Stomach (tissue), 9 donors: ENCODE data around the gene HAND2. TPM values are rescaled to one million over a fixed set of nuclear protein-coding genes. Genes with fewer than 3 reads are reported as not detected.

Experiments
- DNase-seq, 2 donors: peaks; one replicate each; pipeline versions ENCODE4 v3.0.0 to v3.0.0-alpha.2; 2013 to 2019
- H3K27ac ChIP-seq, 5 donors: fragments of 200-600 bp in 4 of 5; sonication (generic) in 4 of 5; one replicate each; pipeline ENCODE4 v1.5.1; 2013 to 2019; ENCODE audit warnings: mild to moderate bottlenecking in 1 of 5, moderate library complexity in 1 of 5
- H3K27me3 ChIP-seq, 3 donors: fragments of 200-600 bp; sonication (generic); one replicate each; pipeline ENCODE4 v1.5.1; 2017 to 2019; ENCODE audit warnings: mixed run types in 1 of 3
- H3K36me3 ChIP-seq, 4 donors: fragments of 200-600 bp; sonication (generic); 1 replicate in 3 of 4; 2 replicates in 1 of 4; pipeline ENCODE4 v1.5.1; 2016 to 2019
- H3K4me1 ChIP-seq, 4 donors: fragments of 200-600 bp; sonication (generic); one replicate each; pipeline ENCODE4 v1.5.1; 2016 to 2019
- H3K4me3 ChIP-seq, 4 donors: fragments of 200-600 bp; sonication (generic) in 3 of 4; one replicate each; pipeline ENCODE4 v1.5.1; 2016 to 2019; ENCODE audit warnings: mild to moderate bottlenecking in 1 of 4
- H3K9me3 ChIP-seq, 4 donors: fragments of 200-600 bp; sonication (generic); one replicate each; pipeline ENCODE4 v1.5.1; 2016 to 2019
- EP300 ChIP-seq: sonication (generic); formaldehyde crosslinking; IDR thresholded peaks from one replicate; pipeline ENCODE4 v1.6.1; 2017; ENCODE audit warnings: antibody characterized with exemption
- POLR2A ChIP-seq, 4 donors: fragments of 450-650 bp; IDR thresholded peaks; one replicate each; pipeline ENCODE4 v1.6.1; 2016; ENCODE audit warnings: antibody characterized with exemption in 4 of 4, control low read depth in 2 of 4, mild to moderate bottlenecking in 1 of 4, moderate library complexity in 1 of 4
- POLR2AphosphoS5 ChIP-seq, 3 donors: sonication (generic); formaldehyde crosslinking; IDR thresholded peaks; one replicate each; pipeline ENCODE4 v1.6.1; 2016; ENCODE audit warnings: antibody characterized with exemption in 3 of 3
- WGBS, 5 donors: extraction: QIAGEN DNeasy Blood & Tissue Kit in 3 of 5; methylation state at CpG; one replicate each; pipeline versions ENCODE4 v1.1.5 to v1.1.7; 2013 to 2018; 5-methylcytosine and 5-hydroxymethylcytosine counted together
- intact Hi-C: fragments of 100-400 bp; cut with DNase I; formaldehyde crosslinking; loops from one replicate; pipeline ENCODE4 v1.15.1; 2023; ENCODE audit warnings: low total_unique reads
- polyA plus RNA-seq, 3 donors: library from polyadenylated mRNA; stranded (reverse); fragments of 200-250 nt; gene quantifications; one replicate each; pipeline ENCODE4 v1.2.3, GENCODE V29; 2013
- total RNA-seq, 5 donors: library from RNA; depleted of rRNA; stranded (reverse); fragments of >200 nt; gene quantifications; one replicate each; pipeline versions ENCODE4 v1.1.0 to v1.2.3, GENCODE V29; 2014 to 2016
- TF ChIP-seq, protein P1 (sequence below), 7 experiments: fragments of 450-650 bp in 4 of 7; fragments of 200-600 bp in 3 of 7; sonication (generic) in 3 of 7; IDR thresholded peaks; one replicate each; pipeline ENCODE4 v1.5.1; 2016 to 2019; ENCODE audit warnings: antibody characterized with exemption in 7 of 7, control low read depth in 2 of 7, mild to moderate bottlenecking in 1 of 7
- donor health status: healthy with polysubstance abuse.
- donor health status: Bipolar disorder and iron deficiency.
- donor health status: healthy.

HAND2 gene
- total and polyA plus RNA-seq, 8 donors: 1.9 to 234 (median 19.6) TPM

DNA sequence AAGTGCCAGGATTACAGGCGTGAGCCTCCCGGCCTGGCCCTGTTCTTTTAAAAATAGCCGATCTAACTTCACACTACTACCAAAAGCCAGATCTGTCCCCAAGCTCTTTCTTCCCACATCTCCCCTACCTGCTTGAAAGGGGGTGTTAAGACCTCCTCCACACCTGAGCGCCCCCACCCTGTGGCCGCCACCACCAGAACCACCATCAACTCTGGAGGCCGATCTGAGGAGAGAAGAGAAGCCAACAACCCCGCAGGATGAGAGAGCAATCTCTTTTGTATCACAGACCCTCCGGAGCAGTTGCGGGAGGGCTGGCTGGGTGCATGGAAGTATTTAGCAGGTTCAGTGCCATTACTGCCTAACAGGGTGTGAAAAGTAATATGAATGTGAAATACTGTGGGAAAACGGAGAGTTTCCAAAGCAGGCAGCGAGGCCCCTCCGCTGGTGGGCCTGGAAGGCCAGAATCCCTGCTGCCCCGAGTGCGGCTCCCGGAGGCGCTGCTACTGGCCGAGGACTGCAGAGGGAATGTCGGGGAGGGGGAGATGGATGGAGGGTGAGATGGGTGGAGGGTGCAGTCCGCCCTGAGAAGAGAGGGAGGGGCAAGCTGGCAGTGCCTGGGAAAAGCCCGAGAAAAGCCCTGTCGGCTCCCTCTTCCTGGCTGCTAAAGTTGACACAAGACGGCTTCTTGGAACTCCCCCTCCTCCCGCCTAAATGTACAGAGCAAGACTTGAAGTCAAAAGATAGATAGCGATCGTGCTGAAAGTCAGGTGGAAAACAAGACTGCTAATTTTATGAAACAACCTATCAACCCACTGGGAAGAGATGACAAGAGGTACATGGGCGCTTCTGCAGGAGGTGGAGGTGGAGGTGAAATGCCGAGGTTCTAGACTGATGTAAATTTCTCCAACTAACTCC is 22.3 kb downstream of the HAND2 start:
- H3K27ac ChIP-seq: peak overlapping the region in 1 of 5 donors; percentile 85
- peaks cover 5 to 100% (median 97%) of the 10 kb centered on the region in 3 donors for H3K27me3 ChIP-seq
- no peaks in the 10 kb centered on the region for H3K9me3 ChIP-seq
- no peak for TF ChIP-seq POLR2AphosphoS5 (IDR thresholded peaks at IDR 0.05)
- TF ChIP-seq, protein P1, sequence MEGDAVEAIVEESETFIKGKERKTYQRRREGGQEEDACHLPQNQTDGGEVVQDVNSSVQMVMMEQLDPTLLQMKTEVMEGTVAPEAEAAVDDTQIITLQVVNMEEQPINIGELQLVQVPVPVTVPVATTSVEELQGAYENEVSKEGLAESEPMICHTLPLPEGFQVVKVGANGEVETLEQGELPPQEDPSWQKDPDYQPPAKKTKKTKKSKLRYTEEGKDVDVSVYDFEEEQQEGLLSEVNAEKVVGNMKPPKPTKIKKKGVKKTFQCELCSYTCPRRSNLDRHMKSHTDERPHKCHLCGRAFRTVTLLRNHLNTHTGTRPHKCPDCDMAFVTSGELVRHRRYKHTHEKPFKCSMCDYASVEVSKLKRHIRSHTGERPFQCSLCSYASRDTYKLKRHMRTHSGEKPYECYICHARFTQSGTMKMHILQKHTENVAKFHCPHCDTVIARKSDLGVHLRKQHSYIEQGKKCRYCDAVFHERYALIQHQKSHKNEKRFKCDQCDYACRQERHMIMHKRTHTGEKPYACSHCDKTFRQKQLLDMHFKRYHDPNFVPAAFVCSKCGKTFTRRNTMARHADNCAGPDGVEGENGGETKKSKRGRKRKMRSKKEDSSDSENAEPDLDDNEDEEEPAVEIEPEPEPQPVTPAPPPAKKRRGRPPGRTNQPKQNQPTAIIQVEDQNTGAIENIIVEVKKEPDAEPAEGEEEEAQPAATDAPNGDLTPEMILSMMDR (IDR thresholded peaks at IDR 0.05): no peak
- TF ChIP-seq EP300: no peak
- TF ChIP-seq POLR2A (IDR thresholded peaks at IDR 0.05): no peak
- H3K4me1 ChIP-seq: peaks cover 10 to 65% (median 26%) of the 10 kb centered on the region in 4 donors
- WGBS, 5 donors: 36 to 46% (median 40%) methylated on average over 27 of the region's 27 CpGs
- no peaks in the 10 kb centered on the region for H3K36me3 ChIP-seq
- DNase-seq: peak in 1 of 2 donors; percentile 62
- intact Hi-C loops: loop anchor here (10.0 kb wide), 1 partner anchor 607 kb away; no protein-coding TSS in a partner anchor
- peak overlapping the region in 2 of 4 donors; percentile 43 to 46 for H3K4me3 ChIP-seq

DNA sequence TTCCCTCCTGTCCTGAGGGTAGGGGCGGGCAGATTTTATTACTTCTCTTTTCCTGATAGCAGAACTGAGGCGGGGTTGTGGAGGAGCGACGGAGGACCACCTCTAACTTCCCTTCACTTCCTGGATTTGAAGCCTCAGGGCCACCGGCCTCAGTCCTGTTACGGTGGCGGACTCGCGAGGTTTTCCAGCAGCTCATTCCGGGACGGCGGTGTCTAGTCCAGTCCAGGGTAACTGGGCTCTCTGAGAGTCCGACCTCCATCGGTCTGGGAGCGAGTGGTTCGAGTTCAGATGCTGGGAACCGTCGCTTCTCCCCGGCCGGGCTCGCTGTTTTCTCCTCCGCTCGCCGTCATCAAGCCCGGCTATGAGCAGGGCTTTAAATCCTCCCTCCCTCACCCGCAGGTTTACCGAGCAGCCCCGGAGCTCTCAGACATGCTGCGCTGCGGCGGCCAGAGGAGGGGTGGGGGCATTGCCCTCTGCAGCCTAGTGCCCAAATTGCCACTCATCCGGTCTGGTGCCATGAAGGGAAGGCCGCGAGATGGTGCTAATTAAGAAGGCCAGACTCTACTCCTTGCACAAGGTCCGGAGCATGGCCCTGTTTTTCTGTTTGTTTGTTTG is 23.3 kb downstream of the HAND2 start:
- Histone ChIP-seq H3K9me3 (no peaks in the 10 kb centered on the region), H3K27me3 (peaks cover 5 to 100% (median 97%) of the 10 kb centered on the region in 3 donors), H3K4me1 (peaks cover 10 to 62% (median 26%) of the 10 kb centered on the region in 4 donors), H3K36me3 (no peaks in the 10 kb centered on the region), H3K4me3 (peak overlapping the region; percentile 6 to 32 (median 14)), H3K27ac (peak overlapping the region in 1 of 5 donors; percentile 85)
- intact Hi-C loops: loop anchor here (10.0 kb wide), 1 partner anchor 608 kb away; no protein-coding TSS in a partner anchor
- no peak for DNase-seq
- TF ChIP-seq EP300 (no peak), POLR2A (IDR thresholded peaks at IDR 0.05) (no peak)
- 13 to 36% (median 17%) methylated on average over 33 to 35 of the region's 35 CpGs for WGBS, 5 donors

DNA sequence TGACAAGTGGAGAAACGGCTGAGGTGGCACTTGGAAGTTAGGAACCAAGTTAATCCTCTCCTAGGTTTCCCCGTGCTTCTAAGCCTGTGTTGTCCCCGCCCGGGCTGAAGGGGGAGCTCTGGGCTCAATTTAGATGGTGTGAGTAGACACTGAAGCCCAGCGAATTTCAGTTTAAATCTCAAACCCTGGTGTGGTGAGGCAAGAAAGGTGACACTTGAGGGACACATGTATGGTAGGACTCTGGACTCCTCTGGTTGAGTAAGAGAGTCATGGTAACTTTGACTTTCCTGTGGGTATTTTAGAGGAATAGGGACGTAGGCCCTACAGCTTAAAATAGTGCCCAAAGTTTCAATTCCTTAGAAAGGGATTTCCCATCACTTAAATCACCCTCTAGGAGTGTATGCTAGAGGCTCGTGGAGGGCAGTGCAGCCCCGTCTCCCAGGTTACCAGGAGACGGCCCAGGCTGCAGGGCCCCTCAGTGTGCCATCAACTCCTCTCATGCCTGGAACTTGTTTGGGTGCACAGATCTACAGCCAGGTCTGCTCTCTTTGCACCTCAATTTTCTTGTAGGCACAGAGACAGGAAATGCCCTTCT is 24.0 kb downstream of the HAND2 start:
- WGBS, 5 donors: 11 to 19% (median 18%) methylated on average over 9 of the region's 9 CpGs
- H3K4me3 ChIP-seq: peak overlapping the region in 1 of 4 donors; percentile 11
- H3K27me3 ChIP-seq: peaks cover 5 to 100% (median 98%) of the 10 kb centered on the region in 3 donors
- TF ChIP-seq, protein P1 (IDR thresholded peaks at IDR 0.05): peak in 5 of 7 experiments; percentile 17 to 51 (median 44)
- TF ChIP-seq POLR2AphosphoS5 (IDR thresholded peaks at IDR 0.05): no peak
- H3K9me3 ChIP-seq: peaks cover 0 to 4% (median 2%) of the 10 kb centered on the region in 4 donors
- no peaks in the 10 kb centered on the region for H3K36me3 ChIP-seq
- DNase-seq: peak; percentile 59 to 75
- peak overlapping the region in 1 of 5 donors; percentile 47 for H3K27ac ChIP-seq
- intact Hi-C loops: loop anchor here (10.0 kb wide), 1 partner anchor 609 kb away; no protein-coding TSS in a partner anchor
- peaks cover 10 to 68% (median 30%) of the 10 kb centered on the region in 4 donors for H3K4me1 ChIP-seq

DNA sequence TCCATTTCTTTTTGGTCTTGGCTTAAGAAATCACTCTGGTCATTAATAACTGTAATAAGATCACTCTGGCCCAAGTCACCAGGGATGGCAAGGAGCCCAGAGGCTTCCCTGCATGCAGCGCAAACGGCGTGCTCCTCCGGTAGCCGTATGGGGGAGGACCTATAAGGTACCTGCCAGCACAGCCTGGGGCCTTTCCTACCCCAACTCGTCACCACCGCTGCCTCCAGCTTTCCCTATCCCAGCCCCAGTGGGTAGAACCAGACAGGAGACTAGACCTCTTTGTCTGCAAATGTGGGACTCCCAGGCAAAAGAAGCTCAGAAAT is 25.9 kb downstream of the HAND2 start:
- H3K4me3 ChIP-seq: no peak overlapping the region
- no peak overlapping the region for H3K27ac ChIP-seq
- H3K4me1 ChIP-seq: peaks cover 10 to 53% (median 26%) of the 10 kb centered on the region in 4 donors
- DNase-seq: peak in 1 of 2 donors; percentile 66
- 14 to 23% (median 20%) methylated on average over 7 of the region's 7 CpGs for WGBS, 5 donors
- intact Hi-C loops: loop anchor here (10.0 kb wide), 1 partner anchor 611 kb away; no protein-coding TSS in a partner anchor
- H3K9me3 ChIP-seq: peaks cover 0 to 15% (median 6%) of the 10 kb centered on the region in 4 donors
- no peaks in the 10 kb centered on the region for H3K36me3 ChIP-seq
- H3K27me3 ChIP-seq: peaks cover 5 to 100% (median 98%) of the 10 kb centered on the region in 3 donors
- TF ChIP-seq POLR2AphosphoS5 (IDR thresholded peaks at IDR 0.05): no peak
- no peak for TF ChIP-seq POLR2A (IDR thresholded peaks at IDR 0.05)
- TF ChIP-seq, protein P1 (IDR thresholded peaks at IDR 0.05): no peak
- no peak for TF ChIP-seq EP300
